HepG2 (cell line): ENCODE measurements around the gene CTCF. TPM values are rescaled to one million over a fixed set of nuclear protein-coding genes. Genes with fewer than 3 reads are reported as not detected.

Experiments used
- BCL6 ChIP-seq: IDR thresholded peaks from 2 replicates; pipeline ENCODE4 v1.6.1; 2016; ENCODE audit warnings: missing genetic modification reagents, missing compliant biosample characterization
- CBX2 ChIP-seq, 2 experiments: fragments of 200-600 bp in 1 of 2; sonication (generic); formaldehyde crosslinking in 1 of 2; IDR thresholded peaks; 2 replicates each; pipeline versions ENCODE4 v1.7.0 to v1.8.1; 2018 to 2022; ENCODE audit warnings: low read depth in 2 of 2, low read length in 1 of 2, mild to moderate bottlenecking in 1 of 2, missing genetic modification reagents in 1 of 2
- CC2D1A ChIP-seq: sonication (generic); formaldehyde crosslinking; IDR thresholded peaks from 2 replicates; pipeline ENCODE4 v1.8.1; 2023; ENCODE audit warnings: mild to moderate bottlenecking, missing genetic modification reagents
- DRAP1 ChIP-seq: IDR thresholded peaks from 2 replicates; pipeline ENCODE4 v1.6.1; 2016; ENCODE audit warnings: missing genetic modification reagents, missing compliant biosample characterization
- FOSL2 ChIP-seq: sonication (generic); formaldehyde crosslinking; IDR thresholded peaks from 2 replicates; pipeline ENCODE4 v1.4.0; 2020; ENCODE audit warnings: missing genetic modification reagents
- FOXA3 ChIP-seq: IDR thresholded peaks from 2 replicates; pipeline ENCODE4 v1.6.1; 2016; ENCODE audit warnings: missing genetic modification reagents, missing compliant biosample characterization
- GZF1 ChIP-seq: sonication (generic); formaldehyde crosslinking; IDR thresholded peaks from 2 replicates; pipeline ENCODE4 v1.5.1; 2020; ENCODE audit warnings: mild to moderate bottlenecking, missing genetic modification reagents
- MEIS1 ChIP-seq: sonication (generic); formaldehyde crosslinking; IDR thresholded peaks from 2 replicates; pipeline ENCODE4 v1.9.0; 2021; ENCODE audit warnings: mild to moderate bottlenecking, missing genetic modification reagents, moderate library complexity, borderline replicate concordance
- RFXANK ChIP-seq: IDR thresholded peaks from 2 replicates; pipeline ENCODE4 v1.6.1; 2016
- SALL2 ChIP-seq: sonication (generic); formaldehyde crosslinking; IDR thresholded peaks from 2 replicates; pipeline ENCODE4 v1.8.1; 2023; ENCODE audit warnings: mild to moderate bottlenecking, missing genetic modification reagents, inconsistent platforms
- SAP130 ChIP-seq: IDR thresholded peaks from 2 replicates; pipeline ENCODE4 v1.6.1; 2016; ENCODE audit warnings: low read depth
- SIN3A ChIP-seq: IDR thresholded peaks from 2 replicates; pipeline ENCODE4 v1.6.1; 2011; ENCODE audit warnings: low read depth, mild to moderate bottlenecking, control low read depth, low read length, borderline replicate concordance
- TOE1 ChIP-seq: sonication (generic); formaldehyde crosslinking; IDR thresholded peaks from 2 replicates; pipeline ENCODE4 v1.4.0; 2020; ENCODE audit warnings: mild to moderate bottlenecking, missing genetic modification reagents
- ZBTB20 ChIP-seq: sonication (generic); formaldehyde crosslinking; IDR thresholded peaks from 2 replicates; pipeline ENCODE4 v1.8.1; 2023; ENCODE audit warnings: missing genetic modification reagents, low read depth, mild to moderate bottlenecking, borderline replicate concordance
- ZC3H4 ChIP-seq: sonication (generic); formaldehyde crosslinking; IDR thresholded peaks from 2 replicates; pipeline ENCODE4 v1.4.0; 2020; ENCODE audit warnings: missing genetic modification reagents, borderline replicate concordance
- ZKSCAN8 ChIP-seq: IDR thresholded peaks from 2 replicates; pipeline ENCODE4 v1.6.1; 2016; ENCODE audit warnings: borderline replicate concordance, missing genetic modification reagents, missing compliant biosample characterization
- ZNF230 ChIP-seq: sonication (generic); formaldehyde crosslinking; IDR thresholded peaks from 2 replicates; pipeline ENCODE4 v1.4.0; 2020; ENCODE audit warnings: mild to moderate bottlenecking, missing genetic modification reagents
- ZNF260 ChIP-seq: sonication (generic); formaldehyde crosslinking; IDR thresholded peaks from 2 replicates; pipeline ENCODE4 v1.4.0; 2020; ENCODE audit warnings: missing genetic modification reagents, low read depth, mild to moderate bottlenecking, borderline replicate concordance
- ZNF335 ChIP-seq: sonication (generic); formaldehyde crosslinking; IDR thresholded peaks from 2 replicates; pipeline ENCODE4 v1.4.0; 2020; ENCODE audit warnings: missing genetic modification reagents
- ZNF629 ChIP-seq: sonication (generic); formaldehyde crosslinking; conservative IDR thresholded peaks from 2 replicates; pipeline ENCODE4 v1.5.0; 2020; ENCODE audit warnings: missing genetic modification reagents
- ZNF644 ChIP-seq: IDR thresholded peaks from 2 replicates; pipeline ENCODE4 v1.6.1; 2016; ENCODE audit warnings: low read depth
- ZNF674 ChIP-seq: sonication (generic); formaldehyde crosslinking; IDR thresholded peaks from 2 replicates; pipeline ENCODE4 v1.5.0; 2020; ENCODE audit warnings: low read depth, mild to moderate bottlenecking, missing genetic modification reagents
- ZNF788 ChIP-seq: sonication (generic); formaldehyde crosslinking; IDR thresholded peaks from 2 replicates; pipeline ENCODE4 v1.5.0; 2020; ENCODE audit warnings: mild to moderate bottlenecking, missing genetic modification reagents, borderline replicate concordance
- ZSCAN21 ChIP-seq: sonication (generic); formaldehyde crosslinking; IDR thresholded peaks from 2 replicates; pipeline ENCODE4 v1.8.0; 2022; ENCODE audit warnings: mild to moderate bottlenecking, missing genetic modification reagents, moderate library complexity, borderline replicate concordance
- ZSCAN29 ChIP-seq: sonication (generic); formaldehyde crosslinking; conservative IDR thresholded peaks from 2 replicates; pipeline ENCODE4 v1.4.0; 2020; ENCODE audit warnings: mild to moderate bottlenecking, missing genetic modification reagents
- polyA plus RNA-seq, 8 experiments: library from polyadenylated mRNA; depleted of rRNA in 3 of 8; stranded (reverse) in 7 of 8; unstranded in 1 of 8; fragments of >200 nt; fragmentation: Illumina TruSeq in 4 of 8; extraction: Trizol in 4 of 8; gene quantifications; 2 replicates each; pipeline versions ENCODE4 v1.2.1 to v1.2.3, GENCODE V29; 2011 to 2016; ENCODE audit warnings: low read depth in 4 of 8, missing spikeins in 1 of 8, mixed read lengths in 1 of 8; ENCODE audit not compliant: insufficient read depth in 1 of 8
- total RNA-seq, 5 experiments: library from RNA; depleted of rRNA; stranded (reverse); fragments of >200 nt; fragmentation: Illumina TruSeq; extraction: Trizol; gene quantifications; 2 replicates each; pipeline ENCODE4 v1.2.3, GENCODE V29; 2016; ENCODE audit warnings: low read depth in 1 of 5
- TF ChIP-seq, protein P1 (sequence below): sonication (generic); formaldehyde crosslinking; conservative IDR thresholded peaks from 2 replicates; pipeline ENCODE4 v1.8.0; 2022; ENCODE audit warnings: mild to moderate bottlenecking, moderate library complexity, missing genetic modification reagents
- TF ChIP-seq, protein P2 (sequence below): sonication (generic); formaldehyde crosslinking; IDR thresholded peaks from 2 replicates; pipeline ENCODE4 v1.5.0; 2020; ENCODE audit warnings: missing genetic modification reagents, mild to moderate bottlenecking, borderline replicate concordance

CTCF gene
- total and polyA plus RNA-seq, 2 of the 13 experiments (the other 11 are each of a cell fraction or from before 2014, with no cell fraction given) = 19.5 to 37.5 TPM

GRCh38 chr16:67667817-67668494 lies 105.6 kb downstream of the CTCF start (continued):
- TF ChIP-seq CC2D1A (peak; percentile 98), ZNF788 (CRISPR knock-in tag) (peak; percentile 75; the same call in 1 of the 2 replicates), ZNF674 (CRISPR knock-in tag) (peak; percentile 65; the same call in 1 of the 2 replicates), ZNF644 (CRISPR knock-in tag) (peak; percentile 56; the same call in 1 of the 2 replicates), ZC3H4 (0 out of 2 replicates have a peak, but pooled peaks have one; percentile 26), SIN3A (peak; percentile 85; the same call in 1 of the 2 replicates), TOE1 (CRISPR knock-in tag) (0 out of 2 replicates have a peak, but pooled peaks have one; percentile 33), SALL2 (CRISPR knock-in tag) (peak; percentile 37; the same call in 1 of the 2 replicates), ZKSCAN8 (CRISPR knock-in tag) (peak; percentile 90; the same call in 1 of the 2 replicates), ZNF260 (CRISPR knock-in tag) (no peak), CBX2 (IDR thresholded peaks at IDR 0.05; ENCODE audit: low read depth, low read length) (no peak), CBX2 (CRISPR knock-in tag; IDR thresholded peaks at IDR 0.05; ENCODE audit: low read depth) (0 out of 2 replicates have a peak, but pooled peaks have one; percentile 79), ZBTB20 (0 out of 2 replicates have a peak, but pooled peaks have one; percentile 73), DRAP1 (CRISPR knock-in tag) (peak; percentile 80), FOSL2 (CRISPR knock-in tag) (0 out of 2 replicates have a peak, but pooled peaks have one; percentile 36), ZNF230 (CRISPR knock-in tag) (peak; percentile 89), SAP130 (CRISPR knock-in tag) (peak; percentile 95), ZNF629 (CRISPR knock-in tag) (0 out of 2 replicates have a peak, but pooled peaks have one; percentile 27), ZNF335 (CRISPR knock-in tag) (no peak), ZSCAN29 (CRISPR knock-in tag) (0 out of 2 replicates have a peak, but pooled peaks have one; percentile 65), RFXANK (CRISPR knock-in tag) (peak; percentile 89; the same call in 1 of the 2 replicates), ZSCAN21 (0 out of 2 replicates have a peak, but pooled peaks have one; percentile 41), GZF1 (CRISPR knock-in tag) (0 out of 2 replicates have a peak, but pooled peaks have one; percentile 65), BCL6 (CRISPR knock-in tag) (peak; percentile 56; the same call in 1 of the 2 replicates), MEIS1 (CRISPR knock-in tag) (peak; percentile 80; the same call in 1 of the 2 replicates), FOXA3 (CRISPR knock-in tag) (peak; percentile 53; the same call in 1 of the 2 replicates)
- TF ChIP-seq, protein P1, sequence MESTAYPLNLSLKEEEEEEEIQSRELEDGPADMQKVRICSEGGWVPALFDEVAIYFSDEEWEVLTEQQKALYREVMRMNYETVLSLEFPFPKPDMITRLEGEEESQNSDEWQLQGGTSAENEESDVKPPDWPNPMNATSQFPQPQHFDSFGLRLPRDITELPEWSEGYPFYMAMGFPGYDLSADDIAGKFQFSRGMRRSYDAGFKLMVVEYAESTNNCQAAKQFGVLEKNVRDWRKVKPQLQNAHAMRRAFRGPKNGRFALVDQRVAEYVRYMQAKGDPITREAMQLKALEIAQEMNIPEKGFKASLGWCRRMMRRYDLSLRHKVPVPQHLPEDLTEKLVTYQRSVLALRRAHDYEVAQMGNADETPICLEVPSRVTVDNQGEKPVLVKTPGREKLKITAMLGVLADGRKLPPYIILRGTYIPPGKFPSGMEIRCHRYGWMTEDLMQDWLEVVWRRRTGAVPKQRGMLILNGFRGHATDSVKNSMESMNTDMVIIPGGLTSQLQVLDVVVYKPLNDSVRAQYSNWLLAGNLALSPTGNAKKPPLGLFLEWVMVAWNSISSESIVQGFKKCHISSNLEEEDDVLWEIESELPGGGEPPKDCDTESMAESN = peak; percentile 84
- TF ChIP-seq, protein P2, sequence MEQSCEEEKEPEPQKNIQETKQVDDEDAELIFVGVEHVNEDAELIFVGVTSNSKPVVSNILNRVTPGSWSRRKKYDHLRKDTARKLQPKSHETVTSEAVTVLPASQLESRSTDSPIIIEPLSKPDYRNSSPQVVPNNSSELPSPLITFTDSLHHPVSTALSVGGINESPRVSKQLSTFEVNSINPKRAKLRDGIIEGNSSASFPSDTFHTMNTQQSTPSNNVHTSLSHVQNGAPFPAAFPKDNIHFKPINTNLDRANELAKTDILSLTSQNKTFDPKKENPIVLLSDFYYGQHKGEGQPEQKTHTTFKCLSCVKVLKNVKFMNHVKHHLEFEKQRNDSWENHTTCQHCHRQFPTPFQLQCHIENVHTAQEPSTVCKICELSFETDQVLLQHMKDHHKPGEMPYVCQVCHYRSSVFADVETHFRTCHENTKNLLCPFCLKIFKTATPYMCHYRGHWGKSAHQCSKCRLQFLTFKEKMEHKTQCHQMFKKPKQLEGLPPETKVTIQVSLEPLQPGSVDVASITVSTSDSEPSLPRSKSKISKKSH (CRISPR knock-in tag) = no peak
